HEK293 (cell line): ENCODE data around the gene CPEB4.

Experiments
- CTCF ChIA-PET: fragments of 350-600 bp; formaldehyde crosslinking; extraction: SDS; loops from one replicate; lab custom pipeline; 2021; ENCODE audit warnings: antibody characterized with exemption; lab: Yijun Ruan, JAX
- POLR2A ChIA-PET: fragments of 300-600 bp; formaldehyde crosslinking; extraction: SDS; loops from one replicate; lab custom pipeline; 2020; ENCODE audit warnings: antibody characterized with exemption, inconsistent platforms; lab: Yijun Ruan, JAX
- H3K27ac ChIP-seq: fragments of 200-500 bp; sonication (Bioruptor generic); 2 replicates; pipeline ENCODE4 v1.5.1; 2014; ENCODE audit warnings: low read depth, low read length, control low read depth, inconsistent platforms; ENCODE audit errors: extremely low read depth
- H3K36me3 ChIP-seq, 2 experiments: fragments of 200-500 bp in 1 of 2; sonication (Bioruptor generic) in 1 of 2; 1 replicate in 1 of 2; 2 replicates in 1 of 2; pipeline ENCODE4 v1.5.1; 2014 to 2017; ENCODE audit warnings: inconsistent platforms in 2 of 2, low read length in 2 of 2; ENCODE audit not compliant: control insufficient read depth in 2 of 2, insufficient read depth in 1 of 2
- H3K4me1 ChIP-seq: fragments of 200-500 bp; sonication (Bioruptor generic); 2 replicates; pipeline ENCODE4 v1.5.1; 2014; ENCODE audit warnings: mild to moderate bottlenecking, low read length, inconsistent platforms; ENCODE audit not compliant: control insufficient read depth, insufficient read depth
- H3K4me3 ChIP-seq: 2 replicates; pipeline ENCODE4 v1.5.1; 2011; ENCODE audit warnings: low read depth, mild to moderate bottlenecking, control low read depth, low read length, moderate library complexity
- H3K9me3 ChIP-seq: fragments of 200-500 bp; sonication (Bioruptor generic); 2 replicates; pipeline ENCODE4 v1.5.1; 2014; ENCODE audit warnings: low read depth, low read length, inconsistent platforms; ENCODE audit not compliant: control insufficient read depth, insufficient read depth
- BCL11B ChIP-seq: fragments of 450-650 bp; formaldehyde crosslinking; IDR thresholded peaks from 2 replicates; pipeline ENCODE4 v1.5.1; 2016; ENCODE audit warnings: low read depth, missing biosample characterization, missing genetic modification characterization
- GFI1B ChIP-seq: fragments of 450-650 bp; formaldehyde crosslinking; IDR thresholded peaks from 2 replicates; pipeline ENCODE4 v1.5.1; 2016; ENCODE audit warnings: missing biosample characterization, missing genetic modification characterization
- GLI2 ChIP-seq: fragments of 450-650 bp; formaldehyde crosslinking; IDR thresholded peaks from 2 replicates; pipeline ENCODE4; 2017; ENCODE audit warnings: missing biosample characterization, missing genetic modification characterization, low read depth, borderline replicate concordance
- HOXD13 ChIP-seq: sonication (generic); formaldehyde crosslinking; IDR thresholded peaks from 2 replicates; pipeline ENCODE4 v1.8.0; 2022; ENCODE audit warnings: missing genetic modification reagents, borderline replicate concordance
- KLF10 ChIP-seq: fragments of 450-650 bp; IDR thresholded peaks from 2 replicates; pipeline ENCODE4 v1.5.1; 2018; ENCODE audit warnings: missing biosample characterization, mild to moderate bottlenecking, missing genetic modification characterization
- KLF9 ChIP-seq: fragments of 450-650 bp; formaldehyde crosslinking; IDR thresholded peaks from 2 replicates; pipeline ENCODE4 v1.5.1; 2016; ENCODE audit warnings: missing biosample characterization, missing genetic modification characterization, low read depth
- MEIS1 ChIP-seq: sonication (generic); formaldehyde crosslinking; IDR thresholded peaks from 2 replicates; pipeline ENCODE4 v1.8.1; 2022; ENCODE audit warnings: missing genetic modification reagents, mild to moderate bottlenecking, borderline replicate concordance
- MZF1 ChIP-seq: fragments of 450-650 bp; formaldehyde crosslinking; IDR thresholded peaks from 2 replicates; pipeline ENCODE4 v1.5.1; 2017; ENCODE audit warnings: missing biosample characterization, missing genetic modification characterization, borderline replicate concordance
- OSR2 ChIP-seq: fragments of 450-650 bp; formaldehyde crosslinking; IDR thresholded peaks from 2 replicates; pipeline ENCODE4 v1.5.1; 2016; ENCODE audit warnings: missing biosample characterization, missing genetic modification characterization
- SALL2 ChIP-seq: fragments of 450-650 bp; formaldehyde crosslinking; IDR thresholded peaks from 2 replicates; pipeline ENCODE4 v1.5.0; 2017; ENCODE audit warnings: missing biosample characterization, mild to moderate bottlenecking, missing genetic modification characterization, borderline replicate concordance
- SCRT2 ChIP-seq: fragments of 450-650 bp; formaldehyde crosslinking; IDR thresholded peaks from 2 replicates; pipeline ENCODE4 v1.5.1; 2016; ENCODE audit warnings: missing biosample characterization, missing genetic modification characterization
- ZFHX2 ChIP-seq: fragments of 450-650 bp; formaldehyde crosslinking; conservative IDR thresholded peaks from 2 replicates; pipeline ENCODE4 v1.5.1; 2016; ENCODE audit warnings: missing biosample characterization, missing genetic modification characterization
- ZNF157 ChIP-seq: fragments of 450-650 bp; formaldehyde crosslinking; IDR thresholded peaks from 2 replicates; pipeline ENCODE4 v1.5.1; 2016; ENCODE audit warnings: missing biosample characterization, missing genetic modification characterization
- ZNF302 ChIP-seq: fragments of 450-650 bp; formaldehyde crosslinking; IDR thresholded peaks from 2 replicates; pipeline ENCODE4 v1.5.1; 2016; ENCODE audit warnings: missing biosample characterization, missing genetic modification characterization, low read depth
- ZNF341 ChIP-seq: fragments of 450-650 bp; formaldehyde crosslinking; IDR thresholded peaks from 2 replicates; pipeline ENCODE4; 2016; ENCODE audit warnings: low read depth, missing biosample characterization, missing genetic modification characterization
- ZNF354C ChIP-seq: fragments of 450-650 bp; formaldehyde crosslinking; IDR thresholded peaks from 2 replicates; pipeline ENCODE4 v1.5.1; 2016; ENCODE audit warnings: missing biosample characterization, missing genetic modification characterization, low read depth, borderline replicate concordance
- ZNF423 ChIP-seq: fragments of 450-650 bp; formaldehyde crosslinking; IDR thresholded peaks from 2 replicates; pipeline ENCODE4 v1.5.1; 2016; ENCODE audit warnings: missing biosample characterization, missing genetic modification characterization
- ZNF514 ChIP-seq: fragments of 450-650 bp; formaldehyde crosslinking; IDR thresholded peaks from 2 replicates; pipeline ENCODE4 v1.5.1; 2016; ENCODE audit warnings: missing biosample characterization, missing genetic modification characterization
- ZNF610 ChIP-seq: fragments of 450-650 bp; formaldehyde crosslinking; IDR thresholded peaks from 2 replicates; pipeline ENCODE4 v1.5.1; 2016; ENCODE audit warnings: missing biosample characterization, missing genetic modification characterization, borderline replicate concordance
- ZNF626 ChIP-seq: fragments of 450-650 bp; sonication (Bioruptor Pico); formaldehyde crosslinking; IDR thresholded peaks from 2 replicates; pipeline ENCODE4 v1.5.1; 2018; ENCODE audit warnings: missing biosample characterization, missing genetic modification characterization, inconsistent platforms
- ZNF654 ChIP-seq: fragments of 450-650 bp; formaldehyde crosslinking; IDR thresholded peaks from 2 replicates; pipeline ENCODE4 v1.5.1; 2016; ENCODE audit warnings: low read depth, missing biosample characterization, missing genetic modification characterization
- ZNF664 ChIP-seq: fragments of 450-650 bp; formaldehyde crosslinking; IDR thresholded peaks from 2 replicates; pipeline ENCODE4 v1.5.1; 2016; ENCODE audit warnings: missing biosample characterization, missing genetic modification characterization
- ZNF837 ChIP-seq: fragments of 450-650 bp; formaldehyde crosslinking; IDR thresholded peaks from 2 replicates; pipeline ENCODE4 v1.5.1; 2016; ENCODE audit warnings: missing biosample characterization, missing genetic modification characterization
- ZSCAN16 ChIP-seq: fragments of 450-650 bp; formaldehyde crosslinking; IDR thresholded peaks from 2 replicates; pipeline ENCODE4 v1.5.1; 2016; ENCODE audit warnings: missing biosample characterization, missing genetic modification characterization
- TF ChIP-seq, protein P1 (sequence below): fragments of 450-650 bp; formaldehyde crosslinking; conservative IDR thresholded peaks from 2 replicates; pipeline ENCODE4 v1.5.1; 2016; ENCODE audit warnings: low read depth, missing biosample characterization, missing genetic modification characterization
- TF ChIP-seq, protein P2 (sequence below): fragments of 450-650 bp; formaldehyde crosslinking; IDR thresholded peaks from 2 replicates; pipeline ENCODE4 v1.5.1; 2016; ENCODE audit warnings: missing biosample characterization, missing genetic modification characterization
- TF ChIP-seq, protein P3 (sequence below): fragments of 450-650 bp; formaldehyde crosslinking; IDR thresholded peaks from 2 replicates; pipeline ENCODE4 v1.5.1; 2017; ENCODE audit warnings: missing biosample characterization, mild to moderate bottlenecking, missing genetic modification characterization, moderate library complexity
- TF ChIP-seq, protein P4 (sequence below): fragments of 450-650 bp; formaldehyde crosslinking; IDR thresholded peaks from 2 replicates; pipeline ENCODE4 v1.5.1; 2016; ENCODE audit warnings: missing biosample characterization, missing genetic modification characterization
- TF ChIP-seq, protein P5 (sequence below): IDR thresholded peaks from 2 replicates; pipeline ENCODE4 v1.6.1; 2011; ENCODE audit warnings: mild to moderate bottlenecking, low read depth, low read length, borderline replicate concordance

Gene CPEB4

DNA sequence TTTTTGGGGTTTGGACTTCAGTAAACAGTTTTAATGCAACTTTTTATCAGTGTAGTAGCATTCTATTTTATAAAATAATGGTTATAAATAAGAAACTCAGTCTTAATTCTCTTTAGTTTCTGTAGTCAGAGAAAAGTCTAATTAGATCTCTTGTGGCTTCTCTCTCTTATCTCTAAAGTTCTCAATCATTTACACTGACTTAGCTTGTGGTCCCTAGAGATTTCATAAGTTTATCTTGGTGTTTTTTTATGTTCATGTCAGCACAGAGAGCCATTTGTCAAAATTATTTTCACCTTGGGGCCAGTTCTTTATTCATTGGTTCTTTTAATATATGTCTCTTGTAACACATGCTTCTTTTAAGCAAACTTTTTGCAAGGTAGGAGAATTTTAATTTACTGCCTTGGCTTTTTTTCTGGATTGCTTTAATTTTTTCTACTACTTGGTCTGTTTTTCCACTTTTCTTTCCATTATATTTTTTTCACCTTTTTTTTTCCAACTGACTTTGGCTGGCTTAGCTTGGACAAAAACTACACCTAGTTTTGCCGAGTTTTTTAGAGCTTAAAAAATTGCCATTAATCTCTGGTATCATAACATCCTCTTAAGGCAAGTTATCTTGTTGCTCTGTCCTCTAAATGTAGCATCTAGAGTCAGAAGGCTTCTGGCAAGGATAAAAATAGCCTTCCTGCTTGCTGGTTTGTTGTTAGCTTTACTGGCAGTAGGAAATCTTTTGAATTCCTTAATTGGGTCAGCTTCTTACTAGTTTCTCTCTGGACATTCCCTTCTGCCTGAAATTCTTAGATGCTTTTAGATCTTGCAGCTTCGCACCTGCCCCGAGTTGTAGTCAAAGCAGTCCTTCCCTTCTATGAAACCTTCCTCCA is 35.3 kb downstream of the CPEB4 start:
- ChIA-PET POLR2A (interaction anchor here (1.4 kb wide), 1 partner anchor 35 kb away, joined by 5 read pairs; the partner anchor contains the start of gene CPEB4), CTCF (interaction anchor here (0.7 to 4.3 kb wide), 3 partner anchors 10 to 46 kb away, joined by 3 to 43 read pairs (median 28); no protein-coding TSS in a partner anchor)
- Histone ChIP-seq H3K4me1 (peaks cover 46% of the 10 kb centered on the region), H3K4me3 (no peak overlapping the region), H3K9me3 (no peaks in the 10 kb centered on the region), H3K27ac (peak overlapping the region; percentile 71), H3K36me3 (no peaks in the 10 kb centered on the region; a peak in 1 of 3 replicates)
- TF ChIP-seq ZNF664 (tag by site-specific recombination): no peak
- TF ChIP-seq ZNF302 (tag by site-specific recombination): no peak
- TF ChIP-seq GLI2 (tag by site-specific recombination): peak; percentile 76; the same call in 1 of the 2 replicates
- TF ChIP-seq, protein P1, sequence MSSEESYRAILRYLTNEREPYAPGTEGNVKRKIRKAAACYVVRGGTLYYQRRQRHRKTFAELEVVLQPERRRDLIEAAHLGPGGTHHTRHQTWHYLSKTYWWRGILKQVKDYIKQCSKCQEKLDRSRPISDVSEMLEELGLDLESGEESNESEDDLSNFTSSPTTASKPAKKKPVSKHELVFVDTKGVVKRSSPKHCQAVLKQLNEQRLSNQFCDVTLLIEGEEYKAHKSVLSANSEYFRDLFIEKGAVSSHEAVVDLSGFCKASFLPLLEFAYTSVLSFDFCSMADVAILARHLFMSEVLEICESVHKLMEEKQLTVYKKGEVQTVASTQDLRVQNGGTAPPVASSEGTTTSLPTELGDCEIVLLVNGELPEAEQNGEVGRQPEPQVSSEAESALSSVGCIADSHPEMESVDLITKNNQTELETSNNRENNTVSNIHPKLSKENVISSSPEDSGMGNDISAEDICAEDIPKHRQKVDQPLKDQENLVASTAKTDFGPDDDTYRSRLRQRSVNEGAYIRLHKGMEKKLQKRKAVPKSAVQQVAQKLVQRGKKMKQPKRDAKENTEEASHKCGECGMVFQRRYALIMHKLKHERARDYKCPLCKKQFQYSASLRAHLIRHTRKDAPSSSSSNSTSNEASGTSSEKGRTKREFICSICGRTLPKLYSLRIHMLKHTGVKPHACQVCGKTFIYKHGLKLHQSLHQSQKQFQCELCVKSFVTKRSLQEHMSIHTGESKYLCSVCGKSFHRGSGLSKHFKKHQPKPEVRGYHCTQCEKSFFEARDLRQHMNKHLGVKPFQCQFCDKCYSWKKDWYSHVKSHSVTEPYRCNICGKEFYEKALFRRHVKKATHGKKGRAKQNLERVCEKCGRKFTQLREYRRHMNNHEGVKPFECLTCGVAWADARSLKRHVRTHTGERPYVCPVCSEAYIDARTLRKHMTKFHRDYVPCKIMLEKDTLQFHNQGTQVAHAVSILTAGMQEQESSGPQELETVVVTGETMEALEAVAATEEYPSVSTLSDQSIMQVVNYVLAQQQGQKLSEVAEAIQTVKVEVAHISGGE (tag by site-specific recombination): no peak
- TF ChIP-seq ZNF610 (tag by site-specific recombination): peak; percentile 42; the same call in 1 of the 2 replicates
- TF ChIP-seq ZNF341 (tag by site-specific recombination): no peak
- TF ChIP-seq KLF9 (tag by site-specific recombination): no peak
- peak; percentile 45; the same call in 1 of the 2 replicates for TF ChIP-seq GFI1B (tag by site-specific recombination)
- TF ChIP-seq ZNF837 (tag by site-specific recombination): no peak
- no peak for TF ChIP-seq SALL2 (tag by site-specific recombination)
- no peak for TF ChIP-seq SCRT2 (tag by site-specific recombination)
- no peak for TF ChIP-seq ZNF354C (tag by site-specific recombination)
- TF ChIP-seq ZNF514: no peak
- TF ChIP-seq BCL11B (tag by site-specific recombination): peak; percentile 62
- TF ChIP-seq, protein P2, sequence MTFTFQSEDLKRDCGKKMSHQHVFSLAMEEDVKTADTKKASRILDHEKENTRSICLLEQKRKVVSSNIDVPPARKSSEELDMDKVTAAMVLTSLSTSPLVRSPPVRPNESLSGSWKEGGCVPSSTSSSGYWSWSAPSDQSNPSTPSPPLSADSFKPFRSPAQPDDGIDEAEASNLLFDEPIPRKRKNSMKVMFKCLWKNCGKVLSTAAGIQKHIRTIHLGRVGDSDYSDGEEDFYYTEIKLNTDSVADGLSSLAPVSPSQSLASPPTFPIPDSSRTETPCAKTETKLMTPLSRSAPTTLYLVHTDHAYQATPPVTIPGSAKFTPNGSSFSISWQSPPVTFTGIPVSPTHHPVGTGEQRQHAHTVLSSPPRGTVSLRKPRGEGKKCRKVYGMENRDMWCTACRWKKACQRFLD (tag by site-specific recombination): no peak
- TF ChIP-seq MEIS1 (CRISPR knock-in tag): no peak
- TF ChIP-seq, protein P3, sequence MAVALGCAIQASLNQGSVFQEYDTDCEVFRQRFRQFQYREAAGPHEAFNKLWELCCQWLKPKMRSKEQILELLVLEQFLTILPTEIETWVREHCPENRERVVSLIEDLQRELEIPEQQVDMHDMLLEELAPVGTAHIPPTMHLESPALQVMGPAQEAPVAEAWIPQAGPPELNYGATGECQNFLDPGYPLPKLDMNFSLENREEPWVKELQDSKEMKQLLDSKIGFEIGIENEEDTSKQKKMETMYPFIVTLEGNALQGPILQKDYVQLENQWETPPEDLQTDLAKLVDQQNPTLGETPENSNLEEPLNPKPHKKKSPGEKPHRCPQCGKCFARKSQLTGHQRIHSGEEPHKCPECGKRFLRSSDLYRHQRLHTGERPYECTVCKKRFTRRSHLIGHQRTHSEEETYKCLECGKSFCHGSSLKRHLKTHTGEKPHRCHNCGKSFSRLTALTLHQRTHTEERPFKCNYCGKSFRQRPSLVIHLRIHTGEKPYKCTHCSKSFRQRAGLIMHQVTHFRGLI (tag by site-specific recombination): no peak
- TF ChIP-seq KLF10 (tag by site-specific recombination): peak; percentile 65
- TF ChIP-seq ZSCAN16 (tag by site-specific recombination): no peak
- TF ChIP-seq OSR2: peak; percentile 81
- TF ChIP-seq, protein P4, sequence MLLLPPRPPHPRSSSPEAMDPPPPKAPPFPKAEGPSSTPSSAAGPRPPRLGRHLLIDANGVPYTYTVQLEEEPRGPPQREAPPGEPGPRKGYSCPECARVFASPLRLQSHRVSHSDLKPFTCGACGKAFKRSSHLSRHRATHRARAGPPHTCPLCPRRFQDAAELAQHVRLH: peak; percentile 80; the same call in 1 of the 2 replicates
- no peak for TF ChIP-seq MZF1 (tag by site-specific recombination)
- TF ChIP-seq, protein P5, sequence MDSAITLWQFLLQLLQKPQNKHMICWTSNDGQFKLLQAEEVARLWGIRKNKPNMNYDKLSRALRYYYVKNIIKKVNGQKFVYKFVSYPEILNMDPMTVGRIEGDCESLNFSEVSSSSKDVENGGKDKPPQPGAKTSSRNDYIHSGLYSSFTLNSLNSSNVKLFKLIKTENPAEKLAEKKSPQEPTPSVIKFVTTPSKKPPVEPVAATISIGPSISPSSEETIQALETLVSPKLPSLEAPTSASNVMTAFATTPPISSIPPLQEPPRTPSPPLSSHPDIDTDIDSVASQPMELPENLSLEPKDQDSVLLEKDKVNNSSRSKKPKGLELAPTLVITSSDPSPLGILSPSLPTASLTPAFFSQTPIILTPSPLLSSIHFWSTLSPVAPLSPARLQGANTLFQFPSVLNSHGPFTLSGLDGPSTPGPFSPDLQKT: no peak
- no peak for TF ChIP-seq ZNF626
- no peak for TF ChIP-seq HOXD13
- no peak for TF ChIP-seq ZFHX2 (tag by site-specific recombination)
- TF ChIP-seq ZNF157: no peak
- TF ChIP-seq ZNF423 (tag by site-specific recombination): 0 out of 2 replicates have a peak, but pooled peaks have one; percentile 61
- TF ChIP-seq ZNF654 (tag by site-specific recombination): no peak
